ENCODE measurements around the gene KRTAP3-2.

DNA sequence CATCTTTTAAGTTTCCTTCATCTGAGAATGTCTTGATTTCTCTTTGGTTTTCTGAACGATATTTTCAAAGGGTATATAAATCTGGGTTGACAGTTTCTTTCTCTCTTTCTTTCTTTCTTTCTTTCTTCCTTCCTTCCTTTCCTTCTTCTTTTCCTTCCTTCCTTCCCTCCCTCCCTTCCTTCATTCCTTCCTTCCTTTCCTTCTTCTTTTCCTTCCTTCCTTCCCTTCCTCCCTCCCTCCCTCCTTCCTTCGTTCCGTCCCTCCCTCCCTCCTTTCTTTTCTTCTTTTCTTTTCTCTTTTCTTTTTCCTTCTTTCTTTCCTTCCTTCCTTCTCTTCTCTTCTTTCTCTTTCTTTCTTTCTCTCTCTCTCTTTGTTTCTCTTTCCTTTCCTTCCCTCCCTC lies 25.3 kb downstream of the KRTAP3-2 start:
- TF ChIP-seq CTCF (IDR thresholded peaks at IDR 0.05; ENCODE audit: low read depth, low read length) (no peak), POLR2A (IDR thresholded peaks at IDR 0.05; ENCODE audit: extremely low read depth, insufficient read length) (no peak)

Measured in NB4 (cell line).